Thyroid gland (tissue), 4 donors: Measurements from ENCODE around the gene MGAT5B.

Experiments
- CTCF ChIP-seq, 6 experiments: fragments of 200-600 bp in 3 of 6; fragments of 450-650 bp in 3 of 6; sonication (generic) in 3 of 6; IDR thresholded peaks; one replicate each; pipeline ENCODE4 v1.5.1; 2016 to 2019; ENCODE audit warnings: antibody characterized with exemption in 6 of 6, mild to moderate bottlenecking in 2 of 6, inconsistent platforms in 1 of 6, moderate library complexity in 1 of 6
- POLR2A ChIP-seq, 2 donors: fragments of 450-650 bp; IDR thresholded peaks; one replicate each; pipeline ENCODE4 v1.6.1; 2017; ENCODE audit warnings: antibody characterized with exemption in 2 of 2, mild to moderate bottlenecking in 2 of 2, moderate library complexity in 1 of 2

DNA sequence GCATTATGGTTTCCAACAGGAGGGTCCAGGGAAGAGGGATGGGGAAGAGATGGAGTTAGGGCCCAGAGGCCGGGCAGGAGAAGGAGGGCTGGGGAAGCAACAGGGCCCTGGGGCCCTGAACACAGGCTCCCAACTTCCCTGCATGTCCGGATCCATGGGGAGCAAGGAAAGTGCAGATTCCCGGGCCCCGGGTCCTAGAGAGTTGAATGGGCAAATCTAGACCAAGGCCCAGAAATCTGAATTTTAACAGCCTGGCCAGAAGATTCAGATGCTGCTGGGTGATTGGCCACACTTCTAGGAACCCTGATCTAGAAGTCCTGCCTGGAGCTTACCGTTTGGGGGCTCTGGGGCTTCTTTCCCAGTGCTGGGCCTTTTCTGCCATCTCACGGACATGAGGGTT, 13.2 kb downstream of the MGAT5B start:
- TF ChIP-seq POLR2A (IDR thresholded peaks at IDR 0.05) (no peak), CTCF (IDR thresholded peaks at IDR 0.05) (no peak)
